ENCODE results near the gene GPR135. TPM values are rescaled to one million over a fixed set of nuclear protein-coding genes. Genes with fewer than 3 reads are reported as not detected.
A peak's percentile ranks its signal among the peaks of the same experiment; 100 is the strongest.

Gene GPR135
- polyA plus RNA-seq, 1 of the 3 experiments (the other 2 are of a cell fraction): 2.1 TPM

DNA sequence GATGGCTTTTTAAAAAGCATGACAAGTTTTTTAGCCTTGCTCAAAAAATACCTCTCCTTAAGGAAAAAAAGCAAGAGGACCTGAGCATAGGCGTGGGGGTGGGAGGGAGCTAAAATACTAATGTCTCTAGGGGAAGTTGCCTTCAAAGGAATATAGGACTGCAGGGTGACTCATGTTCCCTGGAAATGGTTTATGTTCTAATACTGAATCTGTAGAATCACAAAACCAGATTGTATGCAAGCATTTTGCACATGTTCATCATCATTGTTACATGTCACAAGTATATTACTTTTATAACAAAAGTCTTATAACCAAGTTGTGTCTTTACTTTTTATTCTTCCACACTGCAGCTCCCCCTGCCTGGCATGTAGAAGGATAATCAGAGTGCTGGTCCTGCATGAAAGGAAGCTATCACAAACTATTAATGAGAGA is 36.6 kb downstream of the GPR135 start (continued):
- peak; percentile 55 for TF ChIP-seq CTCF (IDR thresholded peaks at IDR 0.05)
- no peak for TF ChIP-seq ELF1 (IDR thresholded peaks at IDR 0.05)
- TF ChIP-seq GABPA (IDR thresholded peaks at IDR 0.05; ENCODE audit: low read depth): no peak
- TF ChIP-seq TAF1 (IDR thresholded peaks at IDR 0.05; ENCODE audit: borderline replicate concordance, low read depth, low read length): no peak
- TF ChIP-seq CHD2 (IDR thresholded peaks at IDR 0.05; ENCODE audit: low read length, partially characterized antibody): no peak
- TF ChIP-seq GATA2 (CRISPR knock-in tag; IDR thresholded peaks at IDR 0.05): no peak
- no peak for TF ChIP-seq JUND (IDR thresholded peaks at IDR 0.05)
- no peak for TF ChIP-seq MAX (IDR thresholded peaks at IDR 0.05; ENCODE audit: low read depth)
- no peak for TF ChIP-seq FOXM1 (IDR thresholded peaks at IDR 0.05; ENCODE audit: low read depth)
- no peak for TF ChIP-seq MXI1 (IDR thresholded peaks at IDR 0.05; ENCODE audit: low read depth, low read length)
- TF ChIP-seq REST (IDR thresholded peaks at IDR 0.05; ENCODE audit: low read depth, low read length): no peak
- no peak for TF ChIP-seq YY1 (IDR thresholded peaks at IDR 0.05; ENCODE audit: low read depth)
- TF ChIP-seq USF1 (IDR thresholded peaks at IDR 0.05; ENCODE audit: borderline replicate concordance, low read depth): no peak
- TF ChIP-seq SMC3 (IDR thresholded peaks at IDR 0.05; ENCODE audit: low read depth, low read length): 0 out of 2 replicates have a peak, but pooled peaks have one; percentile 8
- no peak for TF ChIP-seq RCOR1 (IDR thresholded peaks at IDR 0.05; ENCODE audit: low read length)
- TF ChIP-seq EZH2phosphoT487 (IDR thresholded peaks at IDR 0.05; ENCODE audit: borderline replicate concordance, low read depth): no peak
- TF ChIP-seq, protein P1, sequence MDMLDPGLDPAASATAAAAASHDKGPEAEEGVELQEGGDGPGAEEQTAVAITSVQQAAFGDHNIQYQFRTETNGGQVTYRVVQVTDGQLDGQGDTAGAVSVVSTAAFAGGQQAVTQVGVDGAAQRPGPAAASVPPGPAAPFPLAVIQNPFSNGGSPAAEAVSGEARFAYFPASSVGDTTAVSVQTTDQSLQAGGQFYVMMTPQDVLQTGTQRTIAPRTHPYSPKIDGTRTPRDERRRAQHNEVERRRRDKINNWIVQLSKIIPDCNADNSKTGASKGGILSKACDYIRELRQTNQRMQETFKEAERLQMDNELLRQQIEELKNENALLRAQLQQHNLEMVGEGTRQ (IDR thresholded peaks at IDR 0.05; ENCODE audit: borderline replicate concordance, low read depth, low read length): no peak
- no peak for TF ChIP-seq RFX5 (IDR thresholded peaks at IDR 0.05; ENCODE audit: low read length)
- TF ChIP-seq RAD21 (IDR thresholded peaks at IDR 0.05; ENCODE audit: low read length): peak; percentile 39
- no peak for TF ChIP-seq NRF1 (IDR thresholded peaks at IDR 0.05; ENCODE audit: low read depth, low read length)
- TF ChIP-seq TCF12 (IDR thresholded peaks at IDR 0.05): peak; percentile 39; the same call in 1 of the 2 replicates
- no peak for TF ChIP-seq NFIC (IDR thresholded peaks at IDR 0.05; ENCODE audit: borderline replicate concordance)
- no peak for TF ChIP-seq POLR2AphosphoS5 (IDR thresholded peaks at IDR 0.05; ENCODE audit: low read depth, low read length)
- no peak for TF ChIP-seq FOXJ3 (CRISPR knock-in tag; IDR thresholded peaks at IDR 0.05)

Data from SK-N-SH (cell line).